ENCODE results near the gene XCL2.

XCL2 gene

DNA sequence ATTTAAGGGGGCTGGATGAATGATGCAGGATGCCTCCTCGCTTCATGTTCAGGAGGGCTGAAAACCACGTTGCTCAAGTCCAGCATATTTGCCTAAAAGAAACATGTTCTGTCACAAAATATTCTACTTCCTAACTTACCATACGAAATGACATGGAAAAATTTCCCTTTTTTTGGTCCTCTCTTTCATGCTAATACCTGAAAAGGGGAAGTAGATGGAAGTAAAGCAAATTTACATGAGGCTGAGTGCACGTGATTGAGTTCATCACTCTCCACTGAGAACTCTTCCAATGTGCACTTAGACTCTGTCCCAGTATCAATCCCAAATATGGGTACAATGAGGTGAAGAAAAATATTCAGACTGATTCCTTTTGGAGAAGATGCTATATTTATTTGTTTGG lies 23.0 kb downstream of the XCL2 start:
- H3K27me3 ChIP-seq (ENCODE audit: control insufficient read depth, insufficient read depth, low read length) = no peaks in the 10 kb centered on the region
- H3K4me3 ChIP-seq (ENCODE audit: low read length) = no peak overlapping the region
- no peak overlapping the region for H3K27ac ChIP-seq (ENCODE audit: low read depth, low read length)
- H3K9ac ChIP-seq (ENCODE audit: low read length) = no peak overlapping the region
- no peaks in the 10 kb centered on the region for H3K4me1 ChIP-seq (ENCODE audit: control insufficient read depth, insufficient read depth, low read length)
- no peaks in the 10 kb centered on the region for H3K36me3 ChIP-seq (ENCODE audit: control insufficient read depth, insufficient read depth, low read length)

DNA sequence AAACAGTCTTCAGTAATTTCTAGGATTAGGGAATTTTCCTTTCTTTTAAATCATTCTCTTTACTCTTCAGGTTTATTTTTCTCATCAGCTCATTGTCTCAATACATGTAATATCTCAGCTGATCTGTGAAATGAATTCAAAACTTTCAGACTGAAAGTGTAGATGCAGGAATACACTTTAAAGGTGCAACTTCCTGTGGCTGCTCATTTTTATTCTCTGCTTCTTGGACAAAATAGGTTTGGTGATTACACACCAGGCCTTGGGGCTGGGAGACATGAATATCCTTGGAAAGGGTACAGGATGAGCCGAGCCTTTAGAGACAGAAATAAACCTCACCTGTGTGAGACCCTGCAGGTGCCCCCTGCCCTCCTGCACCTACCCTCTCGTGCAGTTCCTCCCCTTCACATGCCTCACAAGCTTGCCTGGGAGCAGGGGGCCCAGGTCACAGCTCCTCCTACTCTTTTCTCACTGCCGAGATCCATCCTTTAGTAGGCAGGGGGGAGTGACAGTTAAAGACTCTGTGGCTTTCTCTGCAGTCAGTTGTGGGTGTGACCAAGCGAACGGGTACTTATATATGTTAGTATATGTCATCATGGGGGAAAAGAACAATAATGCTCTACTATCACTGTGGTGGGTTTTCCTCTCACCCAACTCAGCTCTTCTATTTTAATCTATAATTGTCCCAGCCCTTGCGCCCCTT lies 23.6 kb downstream of the XCL2 start:
- Histone ChIP-seq H3K27me3 (ENCODE audit: control insufficient read depth, insufficient read depth, low read length) (no peaks in the 10 kb centered on the region), H3K36me3 (ENCODE audit: control insufficient read depth, insufficient read depth, low read length) (no peaks in the 10 kb centered on the region), H3K27ac (ENCODE audit: low read depth, low read length) (no peak overlapping the region), H3K4me3 (ENCODE audit: low read length) (no peak overlapping the region), H3K9ac (ENCODE audit: low read length) (no peak overlapping the region), H3K4me1 (ENCODE audit: control insufficient read depth, insufficient read depth, low read length) (no peaks in the 10 kb centered on the region)

DNA sequence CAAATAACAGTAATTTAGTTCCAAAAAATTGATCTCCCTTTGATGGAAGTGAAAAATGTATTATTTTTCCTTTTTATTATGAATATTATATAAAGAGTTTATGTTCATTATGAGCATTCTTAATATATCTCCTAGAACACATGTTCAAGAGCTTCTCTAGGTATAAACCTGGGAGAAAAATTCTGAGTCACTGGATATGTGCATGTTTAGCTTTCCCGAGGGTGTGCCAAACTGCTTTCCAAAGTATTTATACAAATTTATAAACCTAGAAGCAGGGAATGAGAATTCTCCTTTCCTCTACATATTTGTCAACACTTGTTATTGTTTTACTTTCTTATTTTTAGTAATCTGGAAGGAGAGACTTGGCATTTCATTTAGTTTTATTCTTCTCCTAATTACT lies 25.0 kb downstream of the XCL2 start:
- Histone ChIP-seq H3K4me1 (ENCODE audit: control insufficient read depth, insufficient read depth, low read length) (peaks cover 3% of the 10 kb centered on the region), H3K4me3 (ENCODE audit: low read length) (no peak overlapping the region), H3K27ac (ENCODE audit: low read depth, low read length) (no peak overlapping the region), H3K27me3 (ENCODE audit: control insufficient read depth, insufficient read depth, low read length) (no peaks in the 10 kb centered on the region), H3K9ac (ENCODE audit: low read length) (no peak overlapping the region), H3K36me3 (ENCODE audit: control insufficient read depth, insufficient read depth, low read length) (no peaks in the 10 kb centered on the region)

DNA sequence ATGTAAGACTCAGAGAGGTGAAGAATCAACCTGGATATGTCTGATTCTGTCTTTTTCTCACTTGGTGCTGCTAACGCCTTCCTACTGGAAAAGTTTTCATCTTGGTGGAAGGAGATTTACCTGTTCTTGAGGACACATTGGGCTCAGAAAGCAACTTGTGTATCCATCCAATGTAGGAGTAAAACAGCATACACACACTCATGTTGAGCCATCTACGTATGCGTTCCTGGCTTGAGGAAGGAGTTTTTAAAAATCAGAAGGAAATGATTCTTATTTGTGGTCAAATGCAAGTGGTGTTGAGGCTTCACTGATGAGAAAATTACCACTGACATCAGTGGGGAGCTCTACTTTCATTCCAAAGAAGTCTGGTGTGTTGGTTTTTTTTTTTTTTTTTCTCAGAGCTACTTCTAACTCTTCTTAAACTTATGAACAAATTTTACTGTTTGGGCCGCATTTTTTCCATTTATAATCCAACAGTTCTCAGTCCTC lies 25.6 kb downstream of the XCL2 start:
- H3K36me3 ChIP-seq (ENCODE audit: control insufficient read depth, insufficient read depth, low read length) = no peaks in the 10 kb centered on the region
- H3K4me1 ChIP-seq (ENCODE audit: control insufficient read depth, insufficient read depth, low read length) = peaks cover 3% of the 10 kb centered on the region
- H3K27ac ChIP-seq (ENCODE audit: low read depth, low read length) = no peak overlapping the region
- H3K4me3 ChIP-seq (ENCODE audit: low read length) = no peak overlapping the region
- no peak overlapping the region for H3K9ac ChIP-seq (ENCODE audit: low read length)
- no peaks in the 10 kb centered on the region for H3K27me3 ChIP-seq (ENCODE audit: control insufficient read depth, insufficient read depth, low read length)

DNA sequence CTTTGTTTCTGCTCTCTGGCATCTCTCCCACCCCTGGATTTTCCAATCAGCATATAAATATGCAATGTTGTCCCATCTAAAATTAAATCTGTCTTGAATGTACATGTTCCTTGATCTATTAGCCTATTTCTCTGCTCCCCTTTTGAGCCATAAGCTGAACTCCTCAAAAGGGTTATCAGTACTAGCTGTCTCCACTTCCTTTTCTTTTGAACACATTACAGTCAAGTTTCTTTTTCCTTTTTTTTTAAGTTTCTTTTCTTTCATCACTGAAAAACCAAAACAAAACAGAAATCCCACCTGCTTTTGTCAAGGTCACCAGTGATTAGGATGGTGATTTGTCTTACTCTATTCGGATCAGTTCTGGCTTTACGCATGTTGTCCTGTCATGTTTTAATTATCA lies 29.3 kb downstream of the XCL2 start:
- Histone ChIP-seq H3K27ac (ENCODE audit: low read depth, low read length) (no peak overlapping the region), H3K36me3 (ENCODE audit: control insufficient read depth, insufficient read depth, low read length) (no peaks in the 10 kb centered on the region), H3K4me1 (ENCODE audit: control insufficient read depth, insufficient read depth, low read length) (peaks cover 3% of the 10 kb centered on the region), H3K9ac (ENCODE audit: low read length) (no peak overlapping the region), H3K27me3 (ENCODE audit: control insufficient read depth, insufficient read depth, low read length) (no peaks in the 10 kb centered on the region), H3K4me3 (ENCODE audit: low read length) (no peak overlapping the region)

DNA sequence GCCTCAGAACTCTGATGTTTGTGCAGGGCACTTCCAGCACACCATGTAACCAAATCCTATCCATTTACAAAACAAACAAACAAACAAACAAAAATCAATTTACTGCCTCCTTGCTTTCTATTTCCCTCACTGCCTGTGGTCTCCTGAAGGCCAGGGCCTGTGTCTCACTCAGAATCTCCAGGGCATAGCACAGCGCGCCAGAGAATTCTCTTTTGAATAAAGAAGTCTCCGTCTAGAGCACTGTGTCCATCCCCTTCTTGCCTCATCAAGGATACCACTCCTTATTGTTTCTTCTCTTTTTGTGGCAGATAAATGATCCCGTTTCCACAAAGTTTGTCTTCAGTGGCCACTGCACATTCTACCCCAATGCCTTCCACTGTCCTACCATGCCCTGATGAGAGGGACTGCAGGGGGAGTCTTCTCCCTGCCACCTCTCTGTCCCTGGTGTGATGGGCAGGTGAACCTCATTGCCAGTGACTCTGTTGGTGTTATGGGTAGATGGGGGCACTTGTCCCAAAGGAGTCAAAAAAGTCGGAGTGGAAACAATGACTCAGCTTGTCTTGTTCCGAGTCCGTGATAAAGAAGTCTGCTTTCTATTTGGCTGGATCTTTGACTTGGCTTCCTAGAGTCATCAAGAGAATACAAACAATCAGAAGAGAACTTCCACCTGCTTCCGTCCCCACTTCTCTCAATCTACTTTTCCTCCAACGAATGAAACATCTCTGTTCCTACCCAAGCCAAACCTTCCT lies 30.0 kb downstream of the XCL2 start:
- Histone ChIP-seq H3K27ac (ENCODE audit: low read depth, low read length) (no peak overlapping the region), H3K4me1 (ENCODE audit: control insufficient read depth, insufficient read depth, low read length) (peaks cover 3% of the 10 kb centered on the region)

DNA sequence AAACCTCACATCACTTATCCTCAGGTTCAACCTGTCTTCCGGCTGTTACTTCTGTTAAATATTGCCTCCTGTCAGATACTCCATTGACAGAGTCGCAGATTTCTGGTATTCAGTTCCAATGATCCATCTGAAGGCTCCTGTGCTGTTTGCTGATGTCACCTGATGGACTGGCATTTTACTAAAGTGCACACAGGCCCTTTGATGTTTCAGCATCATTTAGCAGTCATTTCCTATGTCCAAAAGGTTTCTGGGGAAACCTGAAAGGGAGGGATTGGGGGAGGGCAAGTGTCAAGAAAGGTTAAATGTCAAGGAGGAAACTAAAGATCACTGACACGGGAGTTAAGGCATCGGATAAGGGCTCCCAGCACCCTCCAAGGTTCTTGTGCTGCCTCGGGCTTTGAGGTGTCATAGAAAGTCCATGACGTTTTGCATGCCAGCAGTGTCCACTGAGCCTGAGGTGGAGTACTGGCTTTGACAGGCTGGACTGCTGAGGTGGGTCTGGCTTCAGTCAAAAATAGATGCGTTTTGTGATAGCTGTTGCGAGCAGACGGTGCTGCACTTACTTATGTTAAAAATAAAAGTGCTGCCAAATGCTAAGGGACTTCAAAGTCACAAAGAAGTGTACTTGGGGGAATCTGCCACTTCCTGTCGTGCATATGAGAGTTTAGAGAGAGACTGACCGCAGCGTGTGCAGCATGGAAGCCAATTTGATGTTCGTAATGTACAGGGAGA lies 30.8 kb downstream of the XCL2 start:
- peaks cover 4% of the 10 kb centered on the region for H3K4me1 ChIP-seq (ENCODE audit: control insufficient read depth, insufficient read depth, low read length)

More for the DNA sequence above, 30.0 kb downstream of the XCL2 start:
- no peak overlapping the region for H3K9ac ChIP-seq (ENCODE audit: low read length)
- no peak overlapping the region for H3K4me3 ChIP-seq (ENCODE audit: low read length)
- no peaks in the 10 kb centered on the region for H3K36me3 ChIP-seq (ENCODE audit: control insufficient read depth, insufficient read depth, low read length)
- no peaks in the 10 kb centered on the region for H3K27me3 ChIP-seq (ENCODE audit: control insufficient read depth, insufficient read depth, low read length)

DNA sequence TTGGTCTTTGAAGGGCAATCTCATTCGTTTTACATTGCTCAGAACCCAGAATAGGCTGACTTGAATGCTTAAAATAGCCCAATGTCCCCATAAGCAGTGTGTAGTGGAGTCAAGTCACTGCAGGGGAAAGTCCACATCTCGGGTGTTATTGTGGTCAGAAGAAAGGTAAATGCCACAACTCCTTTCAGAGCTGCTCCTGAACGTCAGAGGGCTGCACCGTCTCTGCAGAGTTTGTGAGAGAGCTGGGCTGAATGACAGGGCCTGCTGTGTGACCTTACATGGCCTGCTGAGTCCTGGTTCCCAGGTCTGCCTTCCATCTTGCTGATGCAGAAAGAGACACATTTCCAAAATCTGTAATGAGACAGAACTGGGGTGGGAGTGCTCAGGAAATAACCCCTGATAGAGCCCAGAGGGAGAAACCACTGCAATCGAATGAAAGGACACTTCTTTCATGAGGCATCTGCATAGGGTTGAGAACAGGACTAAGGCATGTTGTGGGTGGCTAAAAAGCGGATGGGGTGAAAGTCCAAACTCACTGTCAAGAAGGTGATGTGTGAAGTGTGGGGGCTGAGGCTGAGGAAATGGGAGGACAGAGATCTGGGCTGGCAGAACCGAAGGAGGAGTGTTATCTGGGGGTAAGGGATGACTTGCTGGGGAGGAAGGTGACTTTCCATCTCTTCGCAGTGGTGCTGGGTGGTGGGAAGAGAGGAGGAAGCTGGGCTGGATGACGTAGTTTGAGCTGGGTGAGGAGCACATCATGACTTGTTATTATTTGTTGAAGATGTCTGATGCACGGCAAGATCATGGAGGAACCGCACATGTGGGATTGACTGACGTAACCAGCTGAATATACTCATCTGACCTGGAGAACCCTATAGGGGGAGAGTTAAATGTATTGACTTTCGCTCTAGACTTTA lies 33.7 kb downstream of the XCL2 start:
- Histone ChIP-seq H3K27me3 (ENCODE audit: control insufficient read depth, insufficient read depth, low read length) (no peaks in the 10 kb centered on the region), H3K27ac (ENCODE audit: low read depth, low read length) (no peak overlapping the region), H3K4me1 (ENCODE audit: control insufficient read depth, insufficient read depth, low read length) (peaks cover 8% of the 10 kb centered on the region), H3K9ac (ENCODE audit: low read length) (no peak overlapping the region), H3K4me3 (ENCODE audit: low read length) (no peak overlapping the region), H3K36me3 (ENCODE audit: control insufficient read depth, insufficient read depth, low read length) (no peaks in the 10 kb centered on the region)

More for the DNA sequence above, 30.8 kb downstream of the XCL2 start:
- H3K27me3 ChIP-seq (ENCODE audit: control insufficient read depth, insufficient read depth, low read length) = no peaks in the 10 kb centered on the region
- no peak overlapping the region for H3K27ac ChIP-seq (ENCODE audit: low read depth, low read length)
- H3K4me3 ChIP-seq (ENCODE audit: low read length) = no peak overlapping the region
- H3K9ac ChIP-seq (ENCODE audit: low read length) = no peak overlapping the region
- no peaks in the 10 kb centered on the region for H3K36me3 ChIP-seq (ENCODE audit: control insufficient read depth, insufficient read depth, low read length)

DNA sequence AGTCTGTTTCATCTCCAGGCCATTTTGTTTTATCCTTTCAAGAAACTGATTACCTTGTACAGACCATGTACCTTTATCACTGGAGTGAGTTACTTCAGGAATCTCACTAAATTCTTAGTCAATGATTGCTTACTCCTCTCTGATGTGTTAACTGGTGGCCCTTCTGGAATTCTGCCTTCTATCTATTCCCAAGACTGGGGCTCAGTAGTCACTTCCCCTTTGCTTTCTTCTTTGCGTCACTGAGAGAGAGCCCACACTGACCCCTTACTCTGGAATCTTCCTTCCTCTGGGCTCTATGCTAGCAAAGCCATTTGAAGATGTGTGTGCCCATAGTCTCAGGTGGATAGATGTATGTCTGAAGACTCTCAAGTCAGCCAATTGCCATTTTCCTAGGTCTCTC lies 34.6 kb downstream of the XCL2 start:
- Histone ChIP-seq H3K4me3 (ENCODE audit: low read length) (no peak overlapping the region), H3K27me3 (ENCODE audit: control insufficient read depth, insufficient read depth, low read length) (no peaks in the 10 kb centered on the region), H3K36me3 (ENCODE audit: control insufficient read depth, insufficient read depth, low read length) (no peaks in the 10 kb centered on the region), H3K4me1 (ENCODE audit: control insufficient read depth, insufficient read depth, low read length) (peaks cover 6% of the 10 kb centered on the region), H3K9ac (ENCODE audit: low read length) (no peak overlapping the region), H3K27ac (ENCODE audit: low read depth, low read length) (no peak overlapping the region)

DNA sequence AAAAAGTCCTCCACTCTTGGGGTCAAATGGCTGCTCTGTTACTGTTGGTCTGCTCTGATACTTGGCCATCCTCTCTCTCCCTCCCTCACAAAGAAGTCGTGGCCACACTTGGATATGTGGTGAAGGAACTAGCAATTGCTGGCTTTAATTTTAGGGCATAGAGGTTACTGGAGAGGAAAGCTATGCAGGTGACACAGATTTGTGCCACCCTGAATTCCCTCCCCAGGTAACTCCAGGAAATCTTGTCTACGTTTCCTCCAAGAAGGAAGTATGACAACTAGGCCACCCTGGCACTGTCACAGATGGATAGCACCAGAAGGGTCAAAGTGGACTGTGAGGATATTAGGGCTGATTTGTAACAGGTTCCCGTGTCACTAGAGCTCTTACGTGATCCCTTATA lies 36.0 kb downstream of the XCL2 start:
- peaks cover 5% of the 10 kb centered on the region for H3K4me1 ChIP-seq (ENCODE audit: control insufficient read depth, insufficient read depth, low read length)
- no peaks in the 10 kb centered on the region for H3K27me3 ChIP-seq (ENCODE audit: control insufficient read depth, insufficient read depth, low read length)
- H3K36me3 ChIP-seq (ENCODE audit: control insufficient read depth, insufficient read depth, low read length) = no peaks in the 10 kb centered on the region
- H3K9ac ChIP-seq (ENCODE audit: low read length) = no peak overlapping the region
- no peak overlapping the region for H3K4me3 ChIP-seq (ENCODE audit: low read length)
- H3K27ac ChIP-seq (ENCODE audit: low read depth, low read length) = no peak overlapping the region

DNA sequence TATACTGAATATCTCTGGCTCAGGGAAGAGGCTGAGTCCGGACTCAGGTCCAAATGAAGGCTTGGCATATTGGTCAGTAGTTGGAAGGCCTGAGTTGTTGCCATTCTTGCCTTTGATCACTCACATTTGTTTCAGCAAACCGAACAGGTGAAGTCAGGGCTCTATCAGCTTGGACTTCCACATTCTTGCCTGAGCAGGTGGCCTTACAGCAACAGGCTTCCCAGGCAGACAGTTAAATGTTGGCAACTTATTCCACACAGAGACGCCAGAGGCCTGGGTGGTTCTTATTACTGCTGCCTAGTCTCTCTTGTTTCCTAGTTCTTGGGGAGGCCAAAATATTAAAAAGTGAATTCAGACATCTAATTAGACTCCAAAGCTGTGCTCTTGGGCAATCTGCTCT lies 36.6 kb downstream of the XCL2 start:
- H3K9ac ChIP-seq (ENCODE audit: low read length) = no peak overlapping the region
- no peak overlapping the region for H3K27ac ChIP-seq (ENCODE audit: low read depth, low read length)
- H3K27me3 ChIP-seq (ENCODE audit: control insufficient read depth, insufficient read depth, low read length) = no peaks in the 10 kb centered on the region
- no peak overlapping the region for H3K4me3 ChIP-seq (ENCODE audit: low read length)
- no peaks in the 10 kb centered on the region for H3K36me3 ChIP-seq (ENCODE audit: control insufficient read depth, insufficient read depth, low read length)
- peaks cover 5% of the 10 kb centered on the region for H3K4me1 ChIP-seq (ENCODE audit: control insufficient read depth, insufficient read depth, low read length)
